HepG2 (cell line): ENCODE results near the gene POMT1. TPM values are rescaled to one million over a fixed set of nuclear protein-coding genes. Genes with fewer than 3 reads are reported as not detected.
A peak's percentile ranks its signal among the peaks of the same experiment; 100 is the strongest.

Source experiments
- ARID2 ChIP-seq: sonication (generic); formaldehyde crosslinking; IDR thresholded peaks from 2 replicates; pipeline ENCODE4 v1.8.1; 2022; ENCODE audit warnings: mild to moderate bottlenecking, missing genetic modification reagents, borderline replicate concordance
- HOXD1 ChIP-seq: sonication (generic); formaldehyde crosslinking; IDR thresholded peaks from 2 replicates; pipeline ENCODE4 v1.5.0; 2020; ENCODE audit warnings: missing genetic modification reagents
- JARID2 ChIP-seq: sonication (generic); formaldehyde crosslinking; IDR thresholded peaks from 2 replicates; pipeline ENCODE4 v1.8.1; 2023; ENCODE audit warnings: missing genetic modification reagents, inconsistent platforms; ENCODE audit not compliant: insufficient replicate concordance
- NFKBIZ ChIP-seq: IDR thresholded peaks from 2 replicates; pipeline ENCODE4 v1.6.1; 2018; ENCODE audit warnings: missing genetic modification reagents, missing compliant biosample characterization
- SETDB1 ChIP-seq: sonication (generic); formaldehyde crosslinking; IDR thresholded peaks from 2 replicates; pipeline ENCODE4 v1.5.1; 2020; ENCODE audit warnings: missing genetic modification reagents, mild to moderate bottlenecking, borderline replicate concordance
- SKI ChIP-seq: fragments of 450-650 bp; IDR thresholded peaks from one replicate; pipeline ENCODE4 v1.6.1; 2018; ENCODE audit warnings: mild to moderate bottlenecking; ENCODE audit not compliant: partially characterized antibody
- TFAP4 ChIP-seq: sonication (generic); IDR thresholded peaks from 2 replicates; pipeline ENCODE4 v1.6.1; 2016; ENCODE audit warnings: low read depth, borderline replicate concordance
- ZBTB4 ChIP-seq: sonication (generic); formaldehyde crosslinking; IDR thresholded peaks from 2 replicates; pipeline ENCODE4 v1.4.0; 2020; ENCODE audit warnings: missing genetic modification reagents, mild to moderate bottlenecking, borderline replicate concordance
- ZNF460 ChIP-seq: sonication (generic); formaldehyde crosslinking; IDR thresholded peaks from 2 replicates; pipeline ENCODE4 v1.5.1; 2020; ENCODE audit warnings: missing genetic modification reagents, mild to moderate bottlenecking, borderline replicate concordance
- ZNF513 ChIP-seq: sonication (generic); formaldehyde crosslinking; conservative IDR thresholded peaks from 2 replicates; pipeline ENCODE4 v1.5.0; 2020; ENCODE audit warnings: missing genetic modification reagents
- ZNF550 ChIP-seq: sonication (generic); formaldehyde crosslinking; IDR thresholded peaks from 2 replicates; pipeline ENCODE4 v1.4.0; 2020; ENCODE audit warnings: mild to moderate bottlenecking, missing genetic modification reagents, borderline replicate concordance
- ZNF678 ChIP-seq: sonication (generic); formaldehyde crosslinking; IDR thresholded peaks from 2 replicates; pipeline ENCODE4 v1.4.0; 2020; ENCODE audit warnings: mild to moderate bottlenecking, missing genetic modification reagents
- ZNF773 ChIP-seq: sonication (generic); formaldehyde crosslinking; IDR thresholded peaks from 2 replicates; pipeline ENCODE4 v1.4.0; 2020; ENCODE audit warnings: missing genetic modification reagents, borderline replicate concordance
- ZNF883 ChIP-seq: sonication (generic); formaldehyde crosslinking; IDR thresholded peaks from 2 replicates; pipeline ENCODE4 v1.5.1; 2020; ENCODE audit warnings: mild to moderate bottlenecking, missing genetic modification reagents; ENCODE audit errors: not compliant biosample characterization
- polyA plus RNA-seq, 8 experiments: library from polyadenylated mRNA; depleted of rRNA in 3 of 8; stranded (reverse) in 7 of 8; unstranded in 1 of 8; fragments of >200 nt; fragmentation: Illumina TruSeq in 4 of 8; extraction: Trizol in 4 of 8; gene quantifications; 2 replicates each; pipeline versions ENCODE4 v1.2.1 to v1.2.3, GENCODE V29; 2011 to 2016; ENCODE audit warnings: low read depth in 4 of 8, missing spikeins in 1 of 8, mixed read lengths in 1 of 8; ENCODE audit not compliant: insufficient read depth in 1 of 8
- total RNA-seq, 5 experiments: library from RNA; depleted of rRNA; stranded (reverse); fragments of >200 nt; fragmentation: Illumina TruSeq; extraction: Trizol; gene quantifications; 2 replicates each; pipeline ENCODE4 v1.2.3, GENCODE V29; 2016; ENCODE audit warnings: low read depth in 1 of 5
- TF ChIP-seq, protein P1 (sequence below): sonication (generic); formaldehyde crosslinking; IDR thresholded peaks from 2 replicates; pipeline ENCODE4 v1.4.0; 2020; ENCODE audit warnings: mild to moderate bottlenecking, missing genetic modification reagents
- TF ChIP-seq, protein P2 (sequence below): sonication (generic); formaldehyde crosslinking; IDR thresholded peaks from 2 replicates; pipeline ENCODE4 v1.5.0; 2020; ENCODE audit warnings: mild to moderate bottlenecking, missing genetic modification reagents, moderate library complexity
- TF ChIP-seq, protein P3 (sequence below): sonication (generic); formaldehyde crosslinking; IDR thresholded peaks from 2 replicates; pipeline ENCODE4 v1.4.0; 2020; ENCODE audit warnings: missing genetic modification reagents

The POMT1 gene
- total and polyA plus RNA-seq, 2 of the 13 experiments (the other 11 are each of a cell fraction or from before 2014, with no cell fraction given), result 21.6 to 22.7 TPM

DNA sequence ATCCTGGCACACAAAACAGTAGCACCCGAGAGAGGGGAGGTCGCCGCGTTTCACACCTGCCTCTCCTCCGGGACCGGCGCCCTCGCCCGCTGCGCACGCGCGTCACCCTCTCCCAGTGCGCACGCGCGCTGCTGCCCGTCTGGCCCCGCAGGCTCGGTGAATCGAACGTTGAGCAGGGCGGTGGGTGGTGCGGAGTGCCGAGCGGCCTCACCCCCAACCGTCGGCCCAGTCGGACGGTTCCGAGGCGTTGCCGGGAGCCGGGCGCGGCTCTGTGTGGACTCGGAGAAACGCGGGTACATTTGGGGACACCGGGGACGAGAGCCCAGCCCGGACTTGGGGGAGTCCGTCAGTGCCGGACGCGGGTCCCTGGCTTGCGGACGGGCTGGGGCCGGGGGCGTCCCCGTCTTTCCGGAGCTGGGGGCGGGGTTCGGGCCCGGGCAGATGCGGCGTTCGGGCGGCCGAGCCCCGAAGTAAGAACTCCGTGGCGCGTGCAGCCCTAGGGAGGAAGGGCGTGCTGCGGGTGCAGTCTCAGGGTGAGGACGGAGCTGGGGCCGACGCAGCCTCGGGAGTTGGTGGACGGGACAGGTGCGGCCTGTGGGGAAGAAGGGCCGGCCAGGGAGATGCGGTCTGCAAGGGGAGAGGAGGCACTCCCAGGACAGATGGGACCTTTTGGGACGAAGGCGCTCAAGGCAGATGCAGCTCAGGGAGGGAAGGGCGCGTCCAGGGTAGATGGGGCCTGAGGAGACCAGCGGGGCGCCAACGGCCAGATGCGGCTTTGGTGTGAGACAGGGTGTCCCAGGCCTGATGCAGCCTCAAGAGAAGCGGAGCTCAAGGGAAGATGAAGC is at the start of gene POMT1 (continued):
- 0 out of 2 replicates have a peak, but pooled peaks have one; percentile 49 for TF ChIP-seq ZNF513 (CRISPR knock-in tag)
- TF ChIP-seq, protein P1, sequence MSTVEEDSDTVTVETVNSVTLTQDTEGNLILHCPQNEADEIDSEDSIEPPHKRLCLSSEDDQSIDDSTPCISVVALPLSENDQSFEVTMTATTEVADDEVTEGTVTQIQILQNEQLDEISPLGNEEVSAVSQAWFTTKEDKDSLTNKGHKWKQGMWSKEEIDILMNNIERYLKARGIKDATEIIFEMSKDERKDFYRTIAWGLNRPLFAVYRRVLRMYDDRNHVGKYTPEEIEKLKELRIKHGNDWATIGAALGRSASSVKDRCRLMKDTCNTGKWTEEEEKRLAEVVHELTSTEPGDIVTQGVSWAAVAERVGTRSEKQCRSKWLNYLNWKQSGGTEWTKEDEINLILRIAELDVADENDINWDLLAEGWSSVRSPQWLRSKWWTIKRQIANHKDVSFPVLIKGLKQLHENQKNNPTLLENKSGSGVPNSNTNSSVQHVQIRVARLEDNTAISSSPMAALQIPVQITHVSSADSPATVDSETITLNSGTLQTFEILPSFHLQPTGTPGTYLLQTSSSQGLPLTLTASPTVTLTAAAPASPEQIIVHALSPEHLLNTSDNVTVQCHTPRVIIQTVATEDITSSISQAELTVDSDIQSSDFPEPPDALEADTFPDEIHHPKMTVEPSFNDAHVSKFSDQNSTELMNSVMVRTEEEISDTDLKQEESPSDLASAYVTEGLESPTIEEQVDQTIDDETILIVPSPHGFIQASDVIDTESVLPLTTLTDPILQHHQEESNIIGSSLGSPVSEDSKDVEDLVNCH (CRISPR knock-in tag), result 0 out of 2 replicates have a peak, but pooled peaks have one; percentile 21
- no peak for TF ChIP-seq JARID2 (CRISPR knock-in tag)
- TF ChIP-seq TFAP4, result no peak
- peak; percentile 70 for TF ChIP-seq NFKBIZ (CRISPR knock-in tag)
- TF ChIP-seq HOXD1 (CRISPR knock-in tag), result peak; percentile 24; the same call in 1 of the 2 replicates
- no peak for TF ChIP-seq ZNF550 (CRISPR knock-in tag)
- TF ChIP-seq SKI, result peak; percentile 43
- TF ChIP-seq ZNF460 (CRISPR knock-in tag), result no peak
- no peak for TF ChIP-seq SETDB1 (CRISPR knock-in tag)
- peak; percentile 72 for TF ChIP-seq ZNF883 (CRISPR knock-in tag)
- peak; percentile 41; the same call in 1 of the 2 replicates for TF ChIP-seq ZBTB4
- 0 out of 2 replicates have a peak, but pooled peaks have one; percentile 7 for TF ChIP-seq ARID2 (CRISPR knock-in tag)
- TF ChIP-seq ZNF773 (CRISPR knock-in tag), result no peak
- TF ChIP-seq ZNF678 (CRISPR knock-in tag), result peak; percentile 86; the same call in 1 of the 2 replicates
- TF ChIP-seq, protein P2, sequence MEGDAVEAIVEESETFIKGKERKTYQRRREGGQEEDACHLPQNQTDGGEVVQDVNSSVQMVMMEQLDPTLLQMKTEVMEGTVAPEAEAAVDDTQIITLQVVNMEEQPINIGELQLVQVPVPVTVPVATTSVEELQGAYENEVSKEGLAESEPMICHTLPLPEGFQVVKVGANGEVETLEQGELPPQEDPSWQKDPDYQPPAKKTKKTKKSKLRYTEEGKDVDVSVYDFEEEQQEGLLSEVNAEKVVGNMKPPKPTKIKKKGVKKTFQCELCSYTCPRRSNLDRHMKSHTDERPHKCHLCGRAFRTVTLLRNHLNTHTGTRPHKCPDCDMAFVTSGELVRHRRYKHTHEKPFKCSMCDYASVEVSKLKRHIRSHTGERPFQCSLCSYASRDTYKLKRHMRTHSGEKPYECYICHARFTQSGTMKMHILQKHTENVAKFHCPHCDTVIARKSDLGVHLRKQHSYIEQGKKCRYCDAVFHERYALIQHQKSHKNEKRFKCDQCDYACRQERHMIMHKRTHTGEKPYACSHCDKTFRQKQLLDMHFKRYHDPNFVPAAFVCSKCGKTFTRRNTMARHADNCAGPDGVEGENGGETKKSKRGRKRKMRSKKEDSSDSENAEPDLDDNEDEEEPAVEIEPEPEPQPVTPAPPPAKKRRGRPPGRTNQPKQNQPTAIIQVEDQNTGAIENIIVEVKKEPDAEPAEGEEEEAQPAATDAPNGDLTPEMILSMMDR, result no peak; the same call in 1 of the 2 replicates
- TF ChIP-seq, protein P3, sequence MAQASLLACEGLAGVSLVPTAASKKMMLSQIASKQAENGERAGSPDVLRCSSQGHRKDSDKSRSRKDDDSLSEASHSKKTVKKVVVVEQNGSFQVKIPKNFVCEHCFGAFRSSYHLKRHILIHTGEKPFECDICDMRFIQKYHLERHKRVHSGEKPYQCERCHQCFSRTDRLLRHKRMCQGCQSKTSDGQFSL (CRISPR knock-in tag), result peak; percentile 98
